Measurements from ENCODE around the gene ZNF175. TPM values are rescaled to one million over a fixed set of nuclear protein-coding genes. Genes with fewer than 3 reads are reported as not detected.
A peak's percentile ranks its signal among the peaks of the same experiment; 100 is the strongest.

The ZNF175 gene
- total RNA-seq, 2 donors from 2014 or later, result 3.0 to 4.6 TPM

GRCh38 chr19:51547397-51548212, 23.5 kb upstream of the ZNF175 start:
- no peak overlapping the region for H3K27ac ChIP-seq
- H3K36me3 ChIP-seq, result no peaks in the 10 kb centered on the region
- no peaks in the 10 kb centered on the region for H3K9me3 ChIP-seq
- DNase-seq (ENCODE audit: low spot score), result peak; percentile 42
- H3K27me3 ChIP-seq, result no peaks in the 10 kb centered on the region
- H3K4me3 ChIP-seq, result no peak overlapping the region
- no peaks in the 10 kb centered on the region for H3K4me1 ChIP-seq
- no peak for TF ChIP-seq CTCF (IDR thresholded peaks at IDR 0.05)

GRCh38 chr19:51548213-51548651, 22.9 kb upstream of the ZNF175 start:
- no peak for TF ChIP-seq CTCF (IDR thresholded peaks at IDR 0.05)
- no peaks in the 10 kb centered on the region for H3K9me3 ChIP-seq
- H3K36me3 ChIP-seq, result no peaks in the 10 kb centered on the region
- DNase-seq (ENCODE audit: low spot score), result peak; percentile 30
- no peaks in the 10 kb centered on the region for H3K27me3 ChIP-seq
- H3K4me3 ChIP-seq, result no peak overlapping the region
- H3K4me1 ChIP-seq, result no peaks in the 10 kb centered on the region
- no peak overlapping the region for H3K27ac ChIP-seq

GRCh38 chr19:51548891-51549305, 22.2 kb upstream of the ZNF175 start:
- Histone ChIP-seq H3K4me3 (no peak overlapping the region), H3K27ac (no peak overlapping the region), H3K27me3 (no peaks in the 10 kb centered on the region), H3K4me1 (no peaks in the 10 kb centered on the region), H3K9me3 (no peaks in the 10 kb centered on the region), H3K36me3 (no peaks in the 10 kb centered on the region)
- TF ChIP-seq CTCF (IDR thresholded peaks at IDR 0.05), result no peak
- DNase-seq (ENCODE audit: low spot score), result peak; percentile 16

GRCh38 chr19:51549533-51550324, 21.4 kb upstream of the ZNF175 start:
- Histone ChIP-seq H3K27ac (no peak overlapping the region), H3K4me1 (no peaks in the 10 kb centered on the region), H3K36me3 (no peaks in the 10 kb centered on the region), H3K9me3 (no peaks in the 10 kb centered on the region), H3K4me3 (no peak overlapping the region), H3K27me3 (no peaks in the 10 kb centered on the region)
- peak; percentile 30 for DNase-seq (ENCODE audit: low spot score)
- no peak for TF ChIP-seq CTCF (IDR thresholded peaks at IDR 0.05)

GRCh38 chr19:51550848-51551672, 20.0 kb upstream of the ZNF175 start:
- Histone ChIP-seq H3K9me3 (no peaks in the 10 kb centered on the region), H3K4me1 (no peaks in the 10 kb centered on the region), H3K27me3 (no peaks in the 10 kb centered on the region), H3K27ac (no peak overlapping the region), H3K36me3 (no peaks in the 10 kb centered on the region), H3K4me3 (no peak overlapping the region)
- DNase-seq (ENCODE audit: low spot score), result no peak
- TF ChIP-seq CTCF (IDR thresholded peaks at IDR 0.05), result no peak

All from right atrium auricular region (tissue), 2 donors.